GM19025 (cell line): ENCODE measurements around the gene DPEP2NB.

Experiments used
- ATAC-seq: cut with Tn5 transposase; IDR thresholded peaks from one replicate; pipeline ENCODE4 v1.9.1; 2021; ENCODE audit warnings: mild to moderate bottlenecking, low read depth, moderate library complexity; ENCODE audit not compliant: unreplicated experiment

Gene DPEP2NB

GRCh38 chr16:67964477-67965131 is 51.1 kb downstream of the DPEP2NB start:
- no peak for ATAC-seq

- no peak for ATAC-seq
These were observed 51.9 kb downstream of the DPEP2NB start for GRCh38 chr16:67963662-67964321.
